GM21515 (cell line): ENCODE measurements around the gene THAP9.
"Not testable (repeated sequence)": the region's sequence is repeated elsewhere in the genome, so short reads cannot be mapped to it uniquely, and the experiment has no call there.

Experiments
- ATAC-seq: cut with Tn5 transposase; IDR thresholded peaks from one replicate; pipeline ENCODE4 v1.9.1; 2021; ENCODE audit not compliant: unreplicated experiment

THAP9 gene

DNA sequence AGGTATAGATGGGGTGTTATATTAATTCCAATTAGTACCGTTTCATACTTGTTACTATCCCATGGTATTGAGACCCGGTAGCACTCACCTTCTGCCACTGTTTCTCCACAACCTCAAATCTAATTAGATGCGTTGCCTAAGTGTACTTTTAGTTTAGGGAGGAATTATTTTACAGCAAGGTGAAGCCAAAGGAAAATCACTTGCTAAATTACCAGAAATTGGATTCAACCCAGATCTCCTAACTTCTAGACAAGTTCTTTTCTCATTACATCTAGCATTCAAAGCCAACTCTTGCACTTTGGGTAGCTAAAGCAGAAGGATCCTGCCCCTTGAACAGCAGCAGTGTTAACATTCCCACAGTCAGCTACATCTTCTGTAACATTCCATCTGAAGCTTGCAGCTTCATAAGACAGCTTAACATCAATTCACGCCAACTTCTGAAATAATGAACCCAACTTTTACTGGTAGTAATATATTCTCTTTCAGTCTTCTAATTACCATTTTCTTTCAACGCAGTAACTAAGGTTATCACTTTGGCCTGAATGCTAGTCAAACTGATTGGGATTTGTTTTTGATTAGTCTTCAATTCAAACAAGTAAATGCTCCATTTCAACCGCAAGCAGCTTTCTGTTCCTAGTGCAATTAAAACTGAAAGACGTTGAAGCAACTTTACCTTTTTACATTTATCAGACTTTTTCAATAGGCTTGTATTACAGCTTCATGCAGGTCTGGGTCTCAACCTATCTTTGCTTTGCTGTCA lies 8.6 kb upstream of the THAP9 start:
- ATAC-seq = peak; percentile 4

DNA sequence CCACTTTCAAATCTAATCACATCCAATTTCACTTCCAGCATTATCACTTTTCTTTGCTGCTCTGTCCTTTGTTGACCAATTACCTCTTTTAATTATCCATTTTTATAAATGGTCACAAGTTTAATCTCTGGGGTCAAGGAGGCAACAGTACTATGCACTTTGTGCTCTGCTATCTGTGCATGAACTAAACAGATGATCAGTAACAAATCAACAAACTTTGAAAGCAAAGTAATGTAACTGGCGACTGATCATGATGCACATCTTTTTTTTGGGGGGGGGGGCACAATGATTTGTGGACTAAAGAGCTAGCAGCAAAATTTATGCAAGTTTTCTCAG lies 8.1 kb upstream of the THAP9 start:
- ATAC-seq = no peak

DNA sequence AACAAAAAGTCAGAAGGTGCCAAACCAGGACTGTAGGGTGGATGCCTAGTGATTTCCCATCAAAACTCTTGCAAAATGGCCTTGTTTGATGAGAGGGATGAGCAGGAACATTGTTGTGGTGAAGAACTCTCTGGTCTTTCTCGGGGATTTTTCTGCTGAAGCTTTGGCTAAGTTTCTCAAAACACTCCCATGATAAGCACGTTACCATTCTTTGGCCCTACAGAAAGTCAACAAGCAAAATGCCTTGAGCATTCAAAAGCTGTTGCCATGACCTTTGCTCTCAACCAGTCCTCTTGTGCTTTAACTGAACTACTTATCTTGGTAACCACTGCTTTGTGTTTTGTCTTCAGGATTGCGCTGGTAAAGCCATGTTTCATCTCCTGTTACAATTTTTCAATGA lies 6.6 kb upstream of the THAP9 start:
- ATAC-seq = no peak

DNA sequence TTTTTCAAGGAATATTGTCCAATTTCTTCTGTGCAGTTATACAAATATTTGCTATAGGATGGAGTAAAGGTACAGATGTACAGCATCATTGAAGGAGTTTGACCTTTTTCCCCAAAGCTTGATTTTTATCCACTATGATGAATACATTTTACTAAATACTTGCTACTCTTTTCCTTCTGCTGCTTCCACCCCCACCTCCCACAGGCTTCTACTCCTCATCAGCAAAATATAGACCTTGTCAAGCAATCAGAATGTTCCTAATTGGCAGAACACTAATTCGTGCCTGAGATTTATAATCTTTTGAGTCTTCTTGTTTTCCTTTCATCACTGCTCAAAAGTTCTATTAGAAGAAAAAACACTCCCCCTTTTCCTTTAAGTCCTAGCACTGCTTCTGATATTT lies 3.8 kb upstream of the THAP9 start:
- no peak for ATAC-seq

DNA sequence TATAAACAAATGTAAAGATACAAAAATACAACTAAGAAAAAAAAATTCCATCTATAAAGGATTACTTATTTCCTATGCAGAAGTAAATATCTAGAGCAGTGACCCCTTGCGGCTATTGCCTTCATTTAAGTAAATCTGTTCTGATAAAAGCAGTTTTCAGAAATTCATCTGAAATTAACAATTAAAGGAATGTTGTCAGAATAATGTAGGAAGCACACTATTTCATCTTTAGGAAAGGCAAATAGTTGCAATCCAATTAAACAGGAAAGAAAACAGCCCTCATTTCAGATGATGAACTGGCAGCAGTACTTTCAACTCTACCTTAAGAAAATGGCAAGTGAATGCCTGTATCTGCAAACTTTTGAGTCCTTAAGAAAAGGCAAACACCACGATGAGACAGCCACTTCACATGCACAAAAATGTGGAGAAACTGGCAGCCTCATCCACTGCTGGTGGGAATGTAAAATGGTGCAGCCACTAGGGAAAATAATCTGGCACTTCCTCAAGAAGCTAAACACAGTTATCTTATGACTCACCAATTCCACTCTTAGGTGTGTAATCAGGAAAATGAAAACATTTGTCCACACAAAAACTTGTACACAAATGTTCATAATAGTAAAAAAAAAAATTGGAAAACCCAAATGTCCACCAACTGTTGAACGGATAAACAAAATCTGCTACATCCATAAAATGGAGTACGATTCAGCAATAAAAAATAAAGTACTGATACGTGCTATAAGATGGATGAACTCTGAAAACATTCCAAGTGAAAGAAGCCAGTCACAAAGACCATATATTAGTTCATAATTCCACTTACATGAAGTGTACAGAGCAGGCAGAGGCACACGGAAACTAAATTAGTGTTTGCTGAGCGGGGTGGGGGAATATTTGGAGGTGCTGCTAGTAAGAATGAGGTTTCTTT lies 2.0 kb upstream of the THAP9 start:
- no peak for ATAC-seq

DNA sequence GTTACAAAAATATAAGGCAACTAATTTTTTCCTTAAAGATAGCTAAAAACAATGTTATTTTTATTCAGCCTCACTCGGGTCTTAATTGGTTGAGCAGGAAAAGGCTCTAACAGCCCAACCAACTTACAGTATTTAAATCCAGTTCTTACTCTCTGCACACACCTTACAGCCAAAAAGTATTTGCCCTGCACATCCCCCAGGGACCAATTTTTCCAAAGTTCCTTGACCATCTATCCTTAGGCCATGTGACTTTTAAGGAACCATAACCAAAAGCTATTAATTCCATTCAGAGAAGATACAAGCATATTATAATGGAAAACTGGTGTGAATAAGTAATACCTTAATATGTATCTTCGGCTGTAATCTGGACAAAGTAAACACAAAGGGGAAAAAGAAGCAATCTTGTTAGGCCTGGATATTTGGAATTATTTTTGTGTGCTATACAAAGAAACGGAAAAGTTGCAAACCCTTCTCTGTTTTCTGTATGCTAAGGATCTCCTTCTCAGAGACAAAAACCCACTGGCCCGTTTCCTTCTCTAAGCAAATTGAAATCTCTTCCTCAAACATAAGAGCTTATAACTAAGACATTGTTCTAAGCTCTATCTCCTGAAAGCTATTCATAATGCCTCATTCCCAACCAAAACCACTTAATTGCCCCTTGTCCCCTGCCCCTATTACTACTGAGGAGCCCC lies 1.0 kb upstream of the THAP9 start:
- no peak for ATAC-seq

DNA sequence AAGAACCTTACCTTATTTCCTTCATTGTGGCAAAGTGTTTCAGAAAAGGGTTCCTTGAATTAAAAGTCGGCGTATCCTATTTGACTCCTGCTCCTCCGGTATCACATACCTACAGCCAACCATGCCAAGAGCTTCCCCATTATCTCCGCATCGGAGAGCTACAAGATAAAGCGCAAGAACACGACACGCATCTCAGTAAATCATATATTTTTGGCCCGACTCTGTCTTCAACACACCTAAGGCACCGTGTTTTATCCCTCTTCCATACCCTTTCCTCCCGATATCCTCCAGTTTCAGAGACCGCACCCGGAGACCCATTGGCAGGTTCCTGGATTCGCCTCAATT lies 497 bp upstream of the THAP9 start:
- ATAC-seq = peak; percentile 9

DNA sequence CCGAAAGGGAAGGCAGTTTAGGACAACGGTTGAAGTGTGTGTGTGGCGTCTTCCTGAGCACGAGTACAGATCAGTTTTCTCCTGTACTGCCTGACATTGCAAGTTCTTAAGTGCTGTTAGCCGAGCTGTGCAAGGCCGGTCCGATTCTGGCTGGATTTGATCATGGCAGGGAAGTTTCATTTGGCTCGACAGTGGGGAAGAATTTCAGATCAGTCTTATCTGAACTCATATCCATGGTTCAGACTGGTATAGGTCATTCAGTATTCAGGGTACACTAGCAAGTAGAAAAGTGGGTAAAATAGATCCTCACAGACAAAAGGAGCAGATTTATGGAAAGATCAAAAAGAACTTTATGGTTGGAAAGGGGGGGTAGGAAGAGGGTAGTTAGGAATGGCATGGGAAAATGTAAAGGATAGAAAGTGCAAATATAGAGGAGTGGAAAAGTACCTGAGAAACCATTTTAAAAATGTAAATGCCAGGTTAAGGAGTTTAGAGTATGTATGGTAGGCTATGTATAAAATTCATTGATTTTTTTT lies 716 bp downstream of the THAP9 start:
- no peak for ATAC-seq

DNA sequence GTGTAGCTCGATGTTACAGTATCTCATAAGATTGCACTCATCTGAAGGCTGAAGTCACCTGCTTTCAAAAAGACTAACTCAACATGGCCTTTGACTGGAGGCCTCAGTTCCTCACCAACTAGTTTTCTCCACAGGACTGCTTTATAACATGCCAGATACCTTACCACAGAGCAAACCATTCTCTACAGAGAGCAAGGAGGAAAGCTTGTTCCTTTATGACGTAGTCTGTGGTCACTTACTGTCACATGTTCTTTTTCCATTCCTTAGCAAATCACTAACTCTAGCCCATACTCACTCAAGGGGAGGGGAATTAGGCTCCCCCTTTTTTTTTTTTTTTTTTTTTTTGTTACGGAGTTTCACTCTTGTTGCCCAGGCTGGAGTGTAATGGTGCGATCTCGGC lies 3.2 kb downstream of the THAP9 start:
- ATAC-seq = no peak

DNA sequence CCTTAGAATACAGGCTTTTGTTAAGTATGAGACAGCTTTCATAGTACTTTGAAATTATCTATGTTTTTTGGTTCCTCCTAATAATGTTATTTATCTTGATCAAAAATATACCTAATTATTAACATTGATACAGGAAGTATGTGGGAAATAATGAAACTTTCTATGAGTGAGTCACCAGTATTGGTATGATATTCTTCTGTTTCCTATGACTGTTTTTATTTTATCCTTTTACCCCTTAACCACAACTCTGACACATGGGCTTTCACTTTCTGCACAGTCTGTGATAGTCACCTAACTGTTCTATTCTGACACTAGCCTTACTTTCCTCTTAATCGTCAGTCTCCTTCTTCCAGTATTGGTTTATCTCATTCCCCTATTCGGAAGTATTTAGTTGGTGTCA lies 4.7 kb downstream of the THAP9 start:
- ATAC-seq = peak; percentile 51

DNA sequence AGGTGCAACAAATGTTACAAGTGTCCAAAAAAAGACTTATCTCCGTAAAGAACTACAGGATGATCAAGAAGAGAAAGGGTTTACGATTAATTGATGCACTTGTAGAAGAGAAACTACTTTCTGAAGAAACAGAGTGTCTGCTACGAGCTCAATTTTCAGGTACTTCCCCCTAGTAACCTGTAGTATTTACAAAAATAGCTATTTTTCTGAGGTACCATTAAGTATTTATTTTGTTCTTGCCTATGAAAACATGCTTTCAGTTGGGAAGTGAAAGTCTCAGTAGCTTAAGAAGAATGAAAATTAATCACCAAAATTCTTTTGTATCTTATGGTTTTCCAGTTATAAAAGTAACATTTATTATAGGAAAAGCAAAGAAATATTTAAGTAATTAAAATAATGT lies 5.9 kb downstream of the THAP9 start:
- peak; percentile 57 for ATAC-seq

DNA sequence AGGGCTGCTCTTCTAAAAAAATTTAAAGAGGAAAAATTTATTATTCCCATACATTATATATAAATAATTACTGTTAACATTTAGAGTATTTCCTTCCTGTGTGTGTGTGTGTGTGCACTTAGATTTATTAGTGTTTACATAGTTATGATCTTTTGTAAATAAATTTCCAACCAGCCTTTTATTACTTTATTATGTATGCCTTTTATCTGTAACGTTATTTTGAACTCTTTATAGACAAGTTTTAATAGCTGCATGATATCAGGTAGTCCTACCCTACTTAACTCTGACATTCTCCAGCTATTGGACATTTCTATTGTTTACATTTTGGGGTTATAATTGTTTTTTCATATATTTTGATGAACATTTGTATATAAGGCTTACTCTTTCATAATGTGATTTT lies 8.8 kb downstream of the THAP9 start:
- no peak for ATAC-seq

DNA sequence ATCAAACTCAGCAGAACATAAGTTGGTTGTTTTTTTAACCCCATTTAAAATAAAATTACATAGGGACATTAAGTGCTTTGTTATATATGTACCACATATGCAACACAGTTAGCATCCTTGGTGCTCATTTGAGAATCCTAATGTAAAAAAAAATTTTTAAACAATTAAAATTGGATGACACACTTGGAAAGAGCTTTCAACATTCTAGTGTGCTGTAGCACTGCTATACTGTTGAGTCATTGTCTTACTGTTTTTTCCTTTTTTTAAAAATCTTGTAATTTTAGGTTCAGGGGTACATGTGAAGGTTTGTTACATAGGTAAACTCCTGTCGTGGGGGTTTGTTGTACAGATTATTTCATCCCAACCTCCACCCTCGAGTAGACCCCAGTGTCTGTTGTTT lies 12.8 kb downstream of the THAP9 start:
- ATAC-seq = no peak

DNA sequence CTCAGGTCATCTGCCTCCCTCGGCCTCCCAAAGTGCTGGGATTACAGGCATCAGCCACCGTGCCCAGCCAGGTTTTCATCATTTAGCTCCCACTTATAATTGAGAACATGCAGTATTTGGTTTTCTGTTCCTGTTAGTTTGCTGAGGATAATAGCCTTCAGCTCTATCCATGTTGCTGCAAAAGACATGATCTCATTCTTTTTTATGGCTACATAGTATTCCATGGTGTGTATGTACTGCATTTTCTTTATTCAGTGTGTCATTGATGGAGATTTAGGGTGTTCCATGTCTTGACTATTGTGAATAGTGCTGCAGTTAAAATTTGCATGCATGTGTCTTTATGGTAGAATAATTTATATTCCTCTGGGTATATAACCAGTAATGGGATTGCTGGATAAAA lies 13.4 kb downstream of the THAP9 start:
- ATAC-seq = not testable (repeated sequence)

DNA sequence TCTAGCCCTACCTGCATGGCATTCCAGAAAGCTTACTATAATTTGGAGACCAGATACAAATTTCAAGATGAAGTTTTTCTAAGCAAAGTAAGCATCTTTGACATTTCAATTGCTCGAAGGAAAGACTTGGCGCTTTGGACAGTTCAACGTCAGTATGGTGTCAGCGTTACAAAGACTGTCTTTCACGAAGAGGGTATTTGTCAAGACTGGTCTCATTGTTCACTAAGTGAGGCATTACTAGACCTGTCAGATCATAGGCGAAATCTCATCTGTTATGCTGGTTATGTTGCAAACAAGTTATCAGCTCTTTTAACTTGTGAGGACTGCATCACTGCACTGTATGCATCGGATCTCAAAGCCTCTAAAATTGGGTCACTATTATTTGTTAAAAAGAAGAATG lies 17.6 kb downstream of the THAP9 start:
- ATAC-seq = no peak

DNA sequence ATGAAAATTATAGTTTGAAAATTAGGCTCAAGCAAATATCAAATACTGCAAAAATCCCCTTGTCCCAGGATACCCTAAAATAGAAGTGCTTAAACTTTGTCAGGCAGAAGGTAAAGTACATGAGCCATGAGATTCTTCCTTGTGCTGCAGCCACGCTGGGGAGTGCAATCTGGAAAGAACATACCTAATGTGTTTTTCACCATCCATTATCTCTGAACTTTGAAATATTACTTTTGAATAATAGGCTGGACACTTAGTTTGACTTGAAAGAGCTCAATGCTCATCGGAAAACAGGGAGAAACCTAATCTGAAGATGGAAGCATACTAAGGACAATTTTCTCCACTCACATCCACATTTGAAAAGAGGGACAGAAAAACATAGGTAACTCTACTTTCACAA lies 18.9 kb downstream of the THAP9 start:
- no peak for ATAC-seq

DNA sequence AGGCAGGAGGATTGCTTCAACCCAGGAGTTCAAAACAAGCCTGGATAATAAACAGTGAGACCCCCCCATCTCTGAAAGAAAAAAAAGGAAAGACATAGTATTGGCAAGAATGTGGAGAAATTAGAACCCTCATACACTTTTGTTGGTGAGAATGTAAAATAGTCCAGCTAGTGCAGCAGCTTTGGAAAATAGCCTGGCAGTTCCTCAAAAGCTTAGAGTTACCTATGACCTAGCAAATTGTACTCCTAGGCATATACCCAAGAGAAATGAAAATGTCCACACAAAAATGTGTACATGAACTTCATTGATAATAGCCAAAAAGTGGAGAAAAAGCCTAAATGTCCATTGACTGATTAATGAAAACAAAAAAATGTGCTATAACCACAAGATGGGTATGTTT lies 21.3 kb downstream of the THAP9 start:
- no peak for ATAC-seq

DNA sequence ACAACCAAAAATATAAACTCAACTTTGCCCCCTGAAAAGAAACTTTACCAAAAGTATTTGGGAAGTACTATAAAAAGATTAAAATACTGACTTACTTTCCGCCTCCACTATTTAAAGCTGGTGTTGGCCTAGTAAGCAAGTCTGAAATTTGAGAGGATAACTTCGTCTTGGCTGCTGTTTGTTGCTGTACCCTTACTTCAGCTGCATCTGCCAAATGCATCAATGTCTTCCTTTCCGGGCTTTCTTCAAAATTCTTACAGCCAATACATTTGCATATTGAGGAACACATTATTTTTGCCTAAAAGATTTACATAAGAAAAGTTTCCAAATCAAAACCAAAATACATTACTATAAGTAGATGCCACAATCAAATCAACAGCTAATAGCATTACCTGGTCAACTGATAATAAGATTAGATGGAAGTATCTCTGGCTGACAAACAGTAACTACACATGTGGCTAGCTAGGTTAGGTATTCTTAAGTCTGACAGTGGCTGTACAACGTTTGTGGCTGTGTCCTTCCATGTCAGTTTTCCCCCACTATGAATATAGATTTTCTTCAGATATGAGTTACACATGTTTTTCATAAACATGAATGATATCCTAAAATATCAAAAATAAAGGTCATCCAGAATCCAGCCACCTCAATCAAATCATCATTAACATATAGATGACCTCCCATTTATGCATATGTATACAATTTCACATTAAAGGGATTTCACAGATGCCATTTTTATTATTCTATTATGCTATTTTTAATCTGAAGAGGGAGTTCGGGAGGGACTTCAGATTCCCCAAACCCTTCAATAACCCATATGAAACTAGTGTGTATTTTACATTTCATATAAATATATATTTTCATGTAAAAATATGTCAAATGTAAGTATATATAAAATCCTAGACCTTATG lies 30.6 kb downstream of the THAP9 start:
- no peak for ATAC-seq

DNA sequence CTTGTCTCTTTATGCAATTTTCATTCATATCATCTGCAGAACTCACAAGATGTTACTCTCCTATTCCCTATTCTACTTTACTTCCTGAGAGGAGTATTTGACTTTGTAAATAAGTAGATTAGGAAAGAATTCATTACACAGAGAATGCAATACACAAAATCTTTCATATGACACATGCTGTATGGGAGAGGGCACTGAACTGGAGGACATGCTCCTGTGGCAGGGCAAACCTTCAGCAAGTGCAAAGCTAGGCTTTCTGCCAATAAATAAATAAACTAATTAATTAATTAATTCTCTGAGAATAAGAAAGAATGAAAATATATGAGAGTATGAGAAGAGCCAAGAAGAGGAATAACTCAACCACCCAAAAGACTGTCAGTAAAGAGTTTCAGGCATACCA lies 33.9 kb downstream of the THAP9 start:
- no peak for ATAC-seq

DNA sequence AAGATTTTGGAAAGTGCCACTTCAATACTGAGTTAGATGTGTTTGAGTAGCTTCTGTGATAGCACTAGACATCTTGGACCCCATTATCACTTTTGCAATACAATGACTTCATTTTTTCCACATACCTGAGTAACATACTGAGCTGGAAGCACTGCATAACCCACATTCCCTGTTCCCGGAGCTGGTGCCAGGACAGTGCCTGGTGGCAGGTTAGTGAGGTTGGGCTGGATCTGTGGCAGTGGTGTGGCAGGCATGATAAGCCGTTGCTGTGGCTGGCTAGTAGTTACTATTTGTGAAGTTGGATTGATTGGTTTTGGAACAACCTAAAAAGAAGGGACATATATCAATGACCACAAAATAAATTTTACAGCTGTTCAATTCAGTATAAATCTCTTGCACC lies 38.9 kb downstream of the THAP9 start:
- no peak for ATAC-seq

DNA sequence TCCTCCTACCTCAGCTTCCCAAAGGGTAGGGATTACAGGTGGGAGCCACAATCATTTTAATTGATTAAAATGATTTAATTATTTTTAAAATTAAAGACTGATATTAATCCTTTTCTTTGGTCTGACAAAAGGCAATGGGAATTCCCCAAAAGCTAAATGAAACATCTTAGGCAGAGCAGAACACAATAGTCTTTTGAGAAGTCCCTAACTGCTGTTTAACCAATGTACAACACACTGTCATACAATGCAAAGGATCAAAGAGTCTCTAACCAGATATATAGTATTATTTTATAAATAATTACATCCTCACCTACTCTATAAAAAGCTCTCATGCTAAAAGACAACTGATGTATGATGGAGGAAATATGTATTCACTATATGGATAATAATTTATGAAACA lies 47.0 kb downstream of the THAP9 start:
- ATAC-seq = no peak
